GM18868 (cell line): Measurements from ENCODE around the gene CFAP74.

Source experiments
- ATAC-seq: cut with Tn5 transposase; IDR thresholded peaks from one replicate; pipeline ENCODE4 v1.9.1; 2021; ENCODE audit warnings: mild to moderate bottlenecking, moderate library complexity; ENCODE audit not compliant: unreplicated experiment

CFAP74 gene

GRCh38 chr1:2019571-2020309 lies 16.2 kb upstream of the CFAP74 start:
- ATAC-seq: no peak

DNA sequence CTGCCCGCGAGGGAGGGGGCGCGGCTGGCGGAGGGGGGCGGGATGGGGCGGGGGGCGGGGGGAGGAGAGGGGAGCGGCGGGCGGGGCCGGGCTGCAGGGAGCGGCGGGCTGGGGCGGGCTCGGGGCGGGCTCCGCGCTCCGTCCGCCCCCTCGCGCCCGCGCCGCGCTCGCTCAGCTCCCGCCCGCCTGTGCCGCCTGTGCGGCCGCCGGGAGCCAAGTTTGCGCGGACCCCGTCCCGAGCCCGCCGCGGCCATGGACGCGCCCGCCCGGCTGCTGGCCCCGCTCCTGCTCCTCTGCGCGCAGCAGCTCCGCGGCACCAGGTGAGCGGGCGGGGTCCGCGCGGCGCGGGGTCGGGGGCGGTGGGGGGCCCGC lies 15.6 kb upstream of the CFAP74 start, which contains the start of gene GABRD:
Gene GABRD, plus strand, starts transcription at position 174 of the 372 bp plus-strand sequence. Its CDS starts 79 bp downstream, at position 253.
- ATAC-seq: no peak

DNA sequence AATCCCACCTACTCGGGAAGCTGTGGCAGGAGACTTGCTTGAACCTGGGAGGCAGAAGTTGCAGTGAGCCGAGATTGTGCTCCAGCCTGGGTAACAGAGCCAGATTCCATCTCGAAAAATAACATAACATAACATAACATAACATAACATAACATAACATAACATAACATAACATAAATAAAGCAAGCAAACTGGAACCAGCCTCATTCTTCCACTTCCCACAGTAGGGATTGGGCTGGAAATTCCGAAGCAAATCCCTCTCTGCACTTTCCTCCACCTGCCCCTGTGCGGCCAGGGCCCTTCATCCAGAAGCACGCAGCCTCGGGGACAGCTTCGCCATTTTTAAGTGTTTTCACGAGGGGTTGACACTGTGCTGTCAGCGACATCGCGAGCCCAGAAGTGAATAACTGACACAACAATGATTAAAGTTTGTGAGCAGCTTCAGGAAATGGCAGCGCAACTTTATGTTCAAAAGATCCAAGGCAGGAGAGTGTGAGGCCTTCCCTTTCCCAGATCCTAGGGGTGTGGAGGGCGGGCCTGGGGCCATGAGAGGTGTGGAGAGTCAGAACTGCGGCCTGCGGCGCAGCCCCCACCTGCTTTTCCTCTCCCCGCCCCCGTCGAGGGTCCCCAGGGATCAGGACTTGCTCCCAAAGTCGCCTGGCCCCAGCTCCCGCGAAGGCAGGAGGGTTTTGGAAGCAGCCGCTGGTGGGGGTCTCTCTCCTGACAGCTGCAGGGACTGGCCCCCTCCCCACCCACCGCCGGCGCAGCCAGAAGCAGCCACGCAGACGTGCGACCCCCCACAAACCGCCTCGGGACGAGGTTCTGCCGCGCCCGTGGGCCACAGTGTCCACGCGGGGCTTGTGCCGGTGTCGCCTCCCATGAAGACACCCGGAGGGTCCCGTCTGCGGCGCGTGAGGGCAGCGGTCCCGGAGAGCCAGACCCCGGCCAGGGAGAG lies 14.9 kb upstream of the CFAP74 start:
- ATAC-seq: no peak

GRCh38 chr1:2016123-2016522 lies 12.5 kb upstream of the CFAP74 start:
- ATAC-seq: no peak

DNA sequence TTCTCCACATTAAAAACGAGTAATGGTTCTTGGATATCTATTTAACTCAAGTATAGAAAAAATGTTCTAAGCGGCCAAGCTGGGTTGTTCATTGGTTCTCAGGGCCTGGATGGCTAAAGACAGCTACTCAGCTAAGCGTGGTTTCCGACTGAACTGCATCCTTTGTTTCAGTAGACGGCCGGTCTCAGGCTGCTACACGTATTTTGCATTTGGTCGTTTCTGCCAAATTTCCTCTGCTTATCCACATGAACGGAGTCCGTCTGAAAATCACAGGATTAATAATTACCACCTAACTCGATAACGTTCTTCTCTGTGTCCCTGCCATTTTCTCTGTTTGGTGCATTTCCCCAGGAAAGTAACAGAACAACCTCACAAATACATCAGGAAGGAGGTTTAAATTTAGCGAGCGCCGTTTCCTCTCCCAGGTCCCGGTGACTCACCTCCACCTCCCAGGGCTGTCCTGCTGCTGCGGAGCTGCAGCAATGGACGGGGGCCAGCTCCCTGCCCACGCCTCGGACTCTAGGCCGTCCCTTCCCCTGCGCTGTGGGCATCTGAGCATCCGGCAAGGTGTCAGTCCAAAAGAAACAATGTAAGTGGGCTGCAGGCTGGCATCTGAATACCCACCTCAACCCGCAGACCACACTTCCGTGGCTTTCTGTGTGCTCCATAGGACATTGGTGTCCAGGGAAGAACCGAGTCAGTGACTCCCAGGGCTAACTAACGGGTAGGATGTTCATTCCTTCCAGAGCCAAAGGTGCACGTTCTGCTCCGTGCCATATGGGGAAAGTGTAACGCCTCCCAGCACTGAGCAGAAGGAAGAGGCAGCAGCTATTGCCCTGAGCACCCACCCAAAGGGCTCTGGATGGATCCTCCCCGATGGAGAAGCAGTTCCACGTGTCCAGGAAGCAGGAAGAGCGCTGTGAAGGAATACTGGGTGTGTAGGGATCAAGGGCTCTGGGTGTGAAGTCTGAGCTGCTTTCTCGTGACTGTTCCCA lies 11.5 kb upstream of the CFAP74 start:
- ATAC-seq: no peak

- ATAC-seq: no peak
These were observed 10.6 kb upstream of the CFAP74 start for GRCh38 chr1:2014181-2014580.

DNA sequence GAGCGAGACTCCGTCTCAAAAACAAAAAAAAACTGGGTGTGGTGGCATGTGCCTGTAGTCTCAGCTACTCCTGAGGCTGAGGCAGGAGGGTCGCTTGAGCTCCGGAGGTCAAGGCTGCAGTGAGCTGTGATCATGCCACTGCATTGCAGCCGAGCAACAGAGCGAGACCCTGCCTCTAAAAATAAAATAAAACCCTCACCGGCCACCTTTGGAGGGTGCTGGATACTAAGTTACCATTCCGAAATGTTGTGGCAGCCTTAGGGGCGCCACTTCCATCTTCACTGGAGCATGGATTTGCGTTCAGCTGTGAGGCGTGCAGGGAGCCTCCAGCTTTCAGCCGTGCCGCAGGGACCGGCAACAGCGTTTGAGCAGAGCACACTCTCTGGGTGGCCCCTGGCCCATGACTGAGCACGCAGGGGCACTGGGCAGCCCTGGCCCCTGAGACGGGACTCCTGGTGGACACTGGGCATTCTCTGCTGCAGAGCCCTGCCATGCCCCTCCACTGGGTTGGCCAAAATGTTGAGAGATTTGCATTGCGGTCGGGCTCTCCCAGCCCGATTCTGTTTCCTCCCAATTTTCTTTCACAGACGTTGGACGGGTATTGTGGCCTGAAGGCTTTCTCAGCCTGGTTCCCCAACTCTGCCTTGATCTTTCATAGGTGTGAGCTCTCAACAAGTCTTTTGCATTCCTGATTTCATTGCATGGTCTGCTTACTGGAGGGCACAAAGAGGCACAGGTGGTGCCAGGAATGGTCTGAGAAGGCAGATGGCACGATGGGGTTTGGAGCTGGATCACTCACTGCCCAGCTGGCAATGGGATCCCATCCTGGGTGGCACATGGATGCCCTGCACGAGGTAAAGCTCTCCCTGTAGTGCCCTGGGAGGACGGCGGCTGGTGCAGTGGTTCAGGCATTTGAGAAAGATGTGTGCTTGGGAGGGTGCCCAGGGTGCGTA lies 5.8 kb upstream of the CFAP74 start:
- ATAC-seq: no peak

GRCh38 chr1:2004856-2005255 lies 1.3 kb upstream of the CFAP74 start:
- ATAC-seq: no peak

DNA sequence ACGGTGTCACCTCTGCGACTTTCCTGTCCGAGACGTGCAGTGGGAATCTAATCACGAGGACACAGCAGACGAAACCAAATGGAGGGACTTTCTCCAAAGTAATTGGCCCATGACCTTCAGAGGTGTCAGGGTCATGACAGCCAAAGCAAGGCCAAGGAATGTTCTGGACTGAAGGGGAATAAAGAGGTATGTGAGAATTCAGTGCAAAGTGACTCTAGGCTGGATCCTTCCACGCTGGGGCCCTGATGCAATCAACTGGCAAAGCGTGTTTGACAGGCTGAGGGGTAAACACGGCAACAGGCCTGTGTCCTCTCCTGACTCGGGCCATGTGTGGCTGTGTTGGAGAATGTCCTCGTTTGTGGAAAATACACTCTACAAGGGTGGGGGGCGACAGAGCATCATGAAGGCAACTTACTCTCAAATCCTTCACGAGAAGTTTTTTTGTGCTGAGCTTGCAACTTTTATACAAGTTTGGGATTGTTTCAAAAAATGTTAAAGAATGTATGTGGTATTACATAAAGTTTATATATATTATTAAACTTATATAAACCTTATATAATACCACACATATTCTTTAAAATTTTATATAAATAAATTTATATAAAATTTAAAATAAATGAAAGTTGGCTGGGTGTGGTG lies 1.7 kb downstream of the CFAP74 start:
- ATAC-seq: no peak

DNA sequence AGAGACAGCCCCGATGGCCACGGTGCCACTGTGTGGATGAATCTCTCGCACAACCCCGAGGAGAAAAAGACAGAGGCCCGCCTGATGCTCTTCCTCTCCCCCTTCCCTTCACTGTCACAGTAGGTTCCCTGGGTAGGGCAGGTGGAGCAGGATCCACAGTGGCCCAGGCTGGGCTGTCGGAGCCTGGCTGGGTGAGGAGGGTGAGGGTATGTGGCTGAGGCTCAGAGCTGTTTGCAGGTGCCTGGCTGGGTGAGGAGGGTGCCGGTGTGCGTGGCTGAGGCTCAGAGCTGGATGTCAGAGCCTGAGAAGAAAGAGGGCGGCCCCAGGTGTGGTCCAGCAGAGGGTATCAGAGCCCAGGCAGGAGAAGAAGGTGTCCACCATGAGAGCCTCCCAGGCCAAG lies 2.7 kb downstream of the CFAP74 start:
- no peak for ATAC-seq

GRCh38 chr1:2000432-2000831 lies 3.2 kb downstream of the CFAP74 start:
- no peak for ATAC-seq

GRCh38 chr1:1997576-1997975 lies 6.0 kb downstream of the CFAP74 start:
- no peak for ATAC-seq

DNA sequence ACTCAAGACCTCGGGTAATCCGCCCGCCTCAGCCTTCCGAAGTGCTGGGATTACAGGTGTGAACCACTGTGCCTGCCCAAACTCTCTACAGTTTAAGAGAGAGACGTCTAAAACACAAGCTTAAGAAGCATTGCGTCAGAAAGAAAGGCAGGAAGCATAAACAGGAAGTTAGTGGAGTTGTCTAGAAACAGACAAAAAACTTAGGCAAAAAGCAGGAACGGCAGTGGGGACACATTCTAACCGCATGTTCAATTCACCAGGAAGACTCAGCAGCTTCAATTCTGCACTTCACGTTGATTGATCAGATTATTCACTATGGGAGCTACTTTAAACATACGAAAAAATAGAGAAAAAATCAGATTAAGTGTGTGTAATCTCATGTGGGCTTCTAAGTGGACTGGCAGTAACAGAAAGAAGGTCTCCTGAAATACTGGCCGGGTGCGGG lies 7.4 kb downstream of the CFAP74 start:
- no peak for ATAC-seq

DNA sequence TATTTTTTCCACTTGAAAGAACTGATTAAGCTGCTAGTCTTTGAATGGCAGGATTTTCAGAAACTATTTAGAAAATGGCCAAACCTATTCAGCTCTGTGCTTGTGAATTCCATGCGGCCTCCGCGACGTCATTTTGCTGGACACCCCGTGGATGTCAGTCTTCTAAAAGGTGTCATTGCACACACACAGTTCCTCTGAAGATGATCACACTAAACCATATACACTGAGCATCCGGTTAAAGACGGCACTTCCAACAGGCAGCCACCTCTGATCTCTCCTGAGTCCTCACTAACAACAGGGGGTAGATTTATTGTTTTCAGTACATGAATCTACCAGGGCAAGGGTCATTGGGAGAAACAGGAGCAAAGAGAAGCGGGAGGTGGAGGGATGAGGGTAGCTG lies 9.1 kb downstream of the CFAP74 start:
- no peak for ATAC-seq

DNA sequence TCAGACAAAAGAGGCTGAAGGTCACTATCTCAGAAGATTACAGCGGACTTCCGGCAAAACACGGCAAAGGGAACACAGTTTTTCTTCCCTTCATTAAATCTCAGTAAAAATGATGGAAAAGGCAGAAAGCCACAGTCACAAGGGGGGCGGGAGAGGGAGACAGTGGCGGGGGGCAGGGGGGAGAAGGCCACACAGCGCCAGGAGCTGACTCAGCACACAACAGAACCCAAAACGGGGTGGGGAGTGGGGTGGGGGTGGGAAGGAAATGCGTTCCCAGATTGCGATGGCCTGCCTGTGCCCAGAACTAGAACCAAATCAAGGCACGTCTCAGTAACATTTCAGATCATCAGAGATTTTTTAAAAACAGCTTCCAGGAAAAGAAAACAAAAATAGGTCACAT lies 13.4 kb downstream of the CFAP74 start:
- no peak for ATAC-seq

DNA sequence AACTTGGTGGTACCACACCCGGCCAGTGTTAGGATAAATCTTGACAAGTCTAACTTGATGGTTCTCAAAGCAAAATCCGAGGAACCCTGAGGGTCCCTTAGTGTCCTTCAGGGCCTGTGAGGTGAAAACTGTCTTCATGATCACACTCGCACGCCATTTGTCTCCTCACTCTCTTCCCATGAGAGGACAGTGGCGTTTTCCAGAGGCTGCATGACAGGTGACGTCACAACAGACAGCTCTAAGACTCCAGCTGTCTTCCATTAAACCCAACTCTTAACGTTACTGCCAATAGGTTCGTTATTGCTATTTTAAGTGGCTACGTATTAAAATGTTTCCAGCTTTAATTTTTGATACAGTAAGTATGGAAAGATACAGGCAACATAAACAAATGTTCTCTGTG lies 13.8 kb downstream of the CFAP74 start:
- no peak for ATAC-seq

GRCh38 chr1:1989102-1989542 lies 14.5 kb downstream of the CFAP74 start:
- ATAC-seq: no peak

DNA sequence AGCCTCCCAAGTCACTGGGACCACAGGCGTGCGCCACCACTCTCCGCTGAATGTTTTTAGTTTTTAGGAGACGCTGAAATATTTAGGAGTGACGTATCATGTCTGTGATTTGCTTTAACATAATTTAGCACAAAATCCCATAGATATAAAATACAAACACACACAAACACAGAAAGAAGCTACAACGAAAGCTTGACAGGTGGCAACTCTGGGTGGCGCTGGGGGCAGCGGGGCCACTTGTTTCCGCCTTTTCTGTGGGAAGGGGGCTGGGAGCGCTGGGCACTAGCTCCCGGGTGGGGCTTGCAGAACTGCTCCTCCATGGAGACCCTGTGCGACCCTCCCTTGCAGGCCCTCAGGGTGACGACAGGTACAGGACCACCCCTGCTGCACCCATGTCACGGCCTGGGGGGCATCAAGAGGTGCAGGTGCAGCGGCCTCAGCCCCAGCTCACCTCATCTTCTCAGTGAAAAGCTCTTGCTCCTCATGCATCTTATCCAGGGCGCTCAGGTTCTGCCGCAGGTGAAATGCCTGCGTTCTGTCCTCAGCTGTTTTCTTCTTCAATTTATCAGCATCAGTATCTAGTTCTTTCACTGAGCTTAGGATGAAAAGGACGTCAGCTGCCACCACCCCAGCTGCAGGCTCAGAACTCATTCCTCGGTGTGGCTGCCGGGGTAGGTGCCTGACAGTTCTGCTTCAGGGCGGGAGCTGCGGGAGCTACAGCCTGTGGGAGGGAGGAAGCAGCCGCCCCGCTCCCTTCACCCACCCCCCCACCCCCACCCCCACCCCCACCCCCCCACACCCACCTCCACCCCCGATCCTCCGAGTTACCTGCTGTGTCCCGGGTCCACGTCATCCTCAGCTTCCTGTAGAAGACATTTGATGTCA lies 15.3 kb downstream of the CFAP74 start:
- ATAC-seq: no peak
